Neural cell (in vitro differentiated cells): ENCODE measurements around the gene PTPRQ.

Experiments used
- CTCF ChIP-seq: fragments of 450-650 bp; IDR thresholded peaks from 2 replicates; pipeline ENCODE4 v1.5.1; 2014; ENCODE audit warnings: antibody characterized with exemption, mild to moderate bottlenecking, moderate library complexity; ENCODE audit not compliant: poor library complexity, severe bottlenecking
- EP300 ChIP-seq: fragments of 450-650 bp; conservative IDR thresholded peaks from 2 replicates; pipeline ENCODE4 v1.6.1; 2014; ENCODE audit warnings: antibody characterized with exemption, mild to moderate bottlenecking, moderate library complexity; ENCODE audit not compliant: poor library complexity, severe bottlenecking
- EZH2 ChIP-seq: fragments of 200-600, 300-800 bp; shearing (Covaris generic), sonication (generic); IDR thresholded peaks from 2 replicates; pipeline ENCODE4 v1.6.1; 2014; ENCODE audit warnings: antibody characterized with exemption, low read length, borderline replicate concordance, mild to moderate bottlenecking; ENCODE audit not compliant: insufficient read depth, poor library complexity, severe bottlenecking
- MXI1 ChIP-seq: fragments of 450-650 bp; conservative IDR thresholded peaks from 2 replicates; pipeline ENCODE4 v1.6.1; 2014; ENCODE audit warnings: antibody characterized with exemption, mild to moderate bottlenecking; ENCODE audit not compliant: poor library complexity, severe bottlenecking
- POLR2AphosphoS5 ChIP-seq: IDR thresholded peaks from 2 replicates; pipeline ENCODE4 v1.6.1; 2012
- SMC3 ChIP-seq: fragments of 450-650 bp; conservative IDR thresholded peaks from 2 replicates; pipeline ENCODE4 v1.6.1; 2014; ENCODE audit warnings: antibody characterized with exemption, mild to moderate bottlenecking, moderate library complexity; ENCODE audit not compliant: poor library complexity
- TAF1 ChIP-seq: IDR thresholded peaks from 2 replicates; pipeline ENCODE4 v1.6.1; 2012; ENCODE audit warnings: low read depth
- TF ChIP-seq, protein P1 (sequence below): IDR thresholded peaks from 2 replicates; pipeline ENCODE4 v1.6.1; 2012; ENCODE audit warnings: borderline replicate concordance

DNA sequence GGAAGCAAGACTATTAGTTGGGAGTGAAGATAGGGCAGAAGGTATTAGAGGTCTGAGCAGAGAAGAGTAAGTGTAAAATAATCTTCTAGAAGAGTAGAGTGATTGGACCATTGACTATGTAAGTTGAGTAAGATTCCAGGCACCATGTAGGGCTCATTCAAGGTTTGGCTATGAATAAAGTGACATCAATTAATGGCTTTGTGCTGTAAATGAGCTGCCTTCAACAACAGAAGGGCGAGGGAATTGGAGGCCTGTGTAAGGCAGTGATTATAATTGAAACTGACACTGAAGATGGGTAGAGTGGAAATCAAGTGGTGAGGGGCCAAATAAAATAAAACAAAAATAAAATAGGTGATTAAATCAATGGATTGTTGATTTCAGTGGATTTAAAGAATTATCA, 26.4 kb downstream of the PTPRQ start:
- TF ChIP-seq, protein P1, sequence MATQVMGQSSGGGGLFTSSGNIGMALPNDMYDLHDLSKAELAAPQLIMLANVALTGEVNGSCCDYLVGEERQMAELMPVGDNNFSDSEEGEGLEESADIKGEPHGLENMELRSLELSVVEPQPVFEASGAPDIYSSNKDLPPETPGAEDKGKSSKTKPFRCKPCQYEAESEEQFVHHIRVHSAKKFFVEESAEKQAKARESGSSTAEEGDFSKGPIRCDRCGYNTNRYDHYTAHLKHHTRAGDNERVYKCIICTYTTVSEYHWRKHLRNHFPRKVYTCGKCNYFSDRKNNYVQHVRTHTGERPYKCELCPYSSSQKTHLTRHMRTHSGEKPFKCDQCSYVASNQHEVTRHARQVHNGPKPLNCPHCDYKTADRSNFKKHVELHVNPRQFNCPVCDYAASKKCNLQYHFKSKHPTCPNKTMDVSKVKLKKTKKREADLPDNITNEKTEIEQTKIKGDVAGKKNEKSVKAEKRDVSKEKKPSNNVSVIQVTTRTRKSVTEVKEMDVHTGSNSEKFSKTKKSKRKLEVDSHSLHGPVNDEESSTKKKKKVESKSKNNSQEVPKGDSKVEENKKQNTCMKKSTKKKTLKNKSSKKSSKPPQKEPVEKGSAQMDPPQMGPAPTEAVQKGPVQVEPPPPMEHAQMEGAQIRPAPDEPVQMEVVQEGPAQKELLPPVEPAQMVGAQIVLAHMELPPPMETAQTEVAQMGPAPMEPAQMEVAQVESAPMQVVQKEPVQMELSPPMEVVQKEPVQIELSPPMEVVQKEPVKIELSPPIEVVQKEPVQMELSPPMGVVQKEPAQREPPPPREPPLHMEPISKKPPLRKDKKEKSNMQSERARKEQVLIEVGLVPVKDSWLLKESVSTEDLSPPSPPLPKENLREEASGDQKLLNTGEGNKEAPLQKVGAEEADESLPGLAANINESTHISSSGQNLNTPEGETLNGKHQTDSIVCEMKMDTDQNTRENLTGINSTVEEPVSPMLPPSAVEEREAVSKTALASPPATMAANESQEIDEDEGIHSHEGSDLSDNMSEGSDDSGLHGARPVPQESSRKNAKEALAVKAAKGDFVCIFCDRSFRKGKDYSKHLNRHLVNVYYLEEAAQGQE = no peak
- no peak for TF ChIP-seq CTCF
- no peak for TF ChIP-seq EZH2
- TF ChIP-seq EP300 = no peak
- TF ChIP-seq POLR2AphosphoS5 = no peak
- TF ChIP-seq TAF1 = no peak
- TF ChIP-seq MXI1 = no peak
- TF ChIP-seq SMC3 = no peak
